Liver (tissue), 9 donors: ENCODE measurements around the gene BRAP. TPM values are rescaled to one million over a fixed set of nuclear protein-coding genes. Genes with fewer than 3 reads are reported as not detected.

Experiments used
- DNase-seq: peaks from one replicate; pipeline ENCODE4 v3.0.0-alpha.2; 2017; ENCODE audit warnings: low spot score
- H3K27ac ChIP-seq, 2 donors: one replicate each; pipeline ENCODE4 v1.7.0; 2013; ENCODE audit warnings: inconsistent platforms in 2 of 2, low read length in 2 of 2, control low read depth in 1 of 2, low read depth in 1 of 2, mild to moderate bottlenecking in 1 of 2
- H3K27me3 ChIP-seq, 4 donors: one replicate each; pipeline versions ENCODE4 v1.6.1 to v1.7.0; 2013; ENCODE audit warnings: low read length in 3 of 4, inconsistent platforms in 1 of 4, mild to moderate bottlenecking in 1 of 4, moderate library complexity in 1 of 4; ENCODE audit not compliant: control insufficient read depth in 4 of 4, insufficient read depth in 4 of 4
- H3K36me3 ChIP-seq, 4 donors: one replicate each; pipeline versions ENCODE4 v1.6.1 to v1.7.0; 2013; ENCODE audit warnings: low read length in 3 of 4, mild to moderate bottlenecking in 3 of 4, low read depth in 1 of 4, moderate library complexity in 1 of 4; ENCODE audit not compliant: control insufficient read depth in 4 of 4, insufficient read depth in 3 of 4
- H3K4me1 ChIP-seq, 4 donors: one replicate each; pipeline versions ENCODE4 v1.6.1 to v1.7.0; 2013; ENCODE audit warnings: low read length in 3 of 4, mild to moderate bottlenecking in 3 of 4, moderate library complexity in 1 of 4; ENCODE audit not compliant: control insufficient read depth in 4 of 4, insufficient read depth in 4 of 4
- H3K4me3 ChIP-seq, 3 donors: one replicate each; pipeline versions ENCODE4 v1.6.1 to v1.7.0; 2013; ENCODE audit warnings: low read length in 3 of 3, control low read depth in 1 of 3, low read depth in 1 of 3, mild to moderate bottlenecking in 1 of 3
- H3K9ac ChIP-seq, 2 donors: one replicate each; pipeline ENCODE4 v1.7.0; 2013; ENCODE audit warnings: low read length in 2 of 2, mild to moderate bottlenecking in 2 of 2, moderate library complexity in 2 of 2, control low read depth in 1 of 2, low read depth in 1 of 2
- H3K9me3 ChIP-seq, 4 donors: one replicate each; pipeline versions ENCODE4 v1.6.1 to v1.7.0; 2013; ENCODE audit warnings: low read length in 3 of 4; ENCODE audit not compliant: control insufficient read depth in 4 of 4
- EGR1 ChIP-seq, 2 donors: IDR thresholded peaks; 2 replicates each; pipeline ENCODE4 v1.6.1; 2016 to 2018; ENCODE audit warnings: antibody characterized with exemption in 2 of 2, low read depth in 2 of 2
- FOXA1 ChIP-seq: IDR thresholded peaks from 2 replicates; pipeline ENCODE4 v1.6.1; 2016; ENCODE audit warnings: antibody characterized with exemption
- FOXA2 ChIP-seq: IDR thresholded peaks from 2 replicates; pipeline ENCODE4 v1.6.1; 2016; ENCODE audit warnings: antibody characterized with exemption
- GABPA ChIP-seq, 2 donors: IDR thresholded peaks in 1 of 2; conservative IDR thresholded peaks in 1 of 2; 2 replicates each; pipeline ENCODE4 v1.6.1; 2016; ENCODE audit warnings: antibody characterized with exemption in 2 of 2, mild to moderate bottlenecking in 1 of 2, moderate library complexity in 1 of 2
- HNF4A ChIP-seq, 2 donors: conservative IDR thresholded peaks; 2 replicates each; pipeline ENCODE4 v1.6.1; 2016; ENCODE audit warnings: antibody characterized with exemption in 2 of 2, mild to moderate bottlenecking in 2 of 2
- HNF4G ChIP-seq: IDR thresholded peaks from 2 replicates; pipeline ENCODE4 v1.6.1; 2016; ENCODE audit warnings: antibody characterized with exemption
- JUND ChIP-seq, 2 donors: IDR thresholded peaks; 2 replicates each; pipeline ENCODE4 v1.6.1; 2016; ENCODE audit warnings: antibody characterized with exemption in 2 of 2
- NR2F2 ChIP-seq: IDR thresholded peaks from 2 replicates; pipeline ENCODE4 v1.6.1; 2016; ENCODE audit warnings: antibody characterized with exemption
- RAD21 ChIP-seq, 2 donors: IDR thresholded peaks; 2 replicates each; pipeline ENCODE4 v1.6.1; 2016; ENCODE audit warnings: antibody characterized with exemption in 2 of 2, mild to moderate bottlenecking in 2 of 2
- RXRA ChIP-seq, 2 donors: IDR thresholded peaks; 2 replicates each; pipeline ENCODE4 v1.6.1; 2017 to 2018; ENCODE audit warnings: antibody characterized with exemption in 2 of 2, mild to moderate bottlenecking in 1 of 2
- SP1 ChIP-seq: IDR thresholded peaks from 2 replicates; pipeline ENCODE4 v1.6.1; 2018; ENCODE audit warnings: antibody characterized with exemption, mild to moderate bottlenecking
- TAF1 ChIP-seq: conservative IDR thresholded peaks from 2 replicates; pipeline ENCODE4 v1.6.1; 2016; ENCODE audit warnings: antibody characterized with exemption, mild to moderate bottlenecking
- YY1 ChIP-seq: IDR thresholded peaks from 2 replicates; pipeline ENCODE4 v1.6.1; 2016; ENCODE audit warnings: antibody characterized with exemption, mild to moderate bottlenecking
- WGBS: extraction: QIAGEN DNeasy Blood & Tissue Kit; methylation state at CpG from one replicate; pipeline ENCODE4 v1.1.7; 2013; 5-methylcytosine and 5-hydroxymethylcytosine counted together
- polyA plus RNA-seq, 2 donors: library from polyadenylated mRNA; stranded (reverse) in 1 of 2; unstranded in 1 of 2; fragments of 200-250 nt in 1 of 2; fragments of >200 nt in 1 of 2; fragmentation: Nextera tagmentation in 1 of 2; extraction: Ambion mirVana in 1 of 2; gene quantifications; one replicate each; pipeline versions ENCODE4 v1.2.1 to v1.2.3, GENCODE V29; 2013 to 2015
- total RNA-seq, 2 donors: library from RNA; depleted of rRNA; stranded (reverse); fragments of >200 nt; gene quantifications; one replicate each; pipeline ENCODE4 v1.2.3, GENCODE V29; 2014
- TF ChIP-seq, protein P1 (sequence below): IDR thresholded peaks from 2 replicates; pipeline ENCODE4 v1.6.1; 2016; ENCODE audit warnings: antibody characterized with exemption, mild to moderate bottlenecking
- TF ChIP-seq, protein P2 (sequence below): IDR thresholded peaks from 2 replicates; pipeline ENCODE4 v1.6.1; 2016; ENCODE audit warnings: antibody characterized with exemption
- TF ChIP-seq, protein P3 (sequence below): fragments of 150-350 bp; IDR thresholded peaks from 2 replicates; pipeline ENCODE4 v1.5.1; 2017; ENCODE audit warnings: improper control_type of control experiment, low read depth, low read length; ENCODE audit not compliant: missing input control
- TF ChIP-seq, protein P4 (sequence below): IDR thresholded peaks from 2 replicates; pipeline ENCODE4 v1.6.1; 2016; ENCODE audit warnings: antibody characterized with exemption
- TF ChIP-seq, protein P5 (sequence below): IDR thresholded peaks from 2 replicates; pipeline ENCODE4 v1.6.1; 2016; ENCODE audit warnings: antibody characterized with exemption
- donor health status: healthy.
- donor health status: healthy.
- donor health status: healthy.
- donor health status: healthy.
- donor health status: healthy.

Gene BRAP
- total and polyA plus RNA-seq, 4 donors, result 4.8 to 10.1 (median 6.7) TPM

DNA sequence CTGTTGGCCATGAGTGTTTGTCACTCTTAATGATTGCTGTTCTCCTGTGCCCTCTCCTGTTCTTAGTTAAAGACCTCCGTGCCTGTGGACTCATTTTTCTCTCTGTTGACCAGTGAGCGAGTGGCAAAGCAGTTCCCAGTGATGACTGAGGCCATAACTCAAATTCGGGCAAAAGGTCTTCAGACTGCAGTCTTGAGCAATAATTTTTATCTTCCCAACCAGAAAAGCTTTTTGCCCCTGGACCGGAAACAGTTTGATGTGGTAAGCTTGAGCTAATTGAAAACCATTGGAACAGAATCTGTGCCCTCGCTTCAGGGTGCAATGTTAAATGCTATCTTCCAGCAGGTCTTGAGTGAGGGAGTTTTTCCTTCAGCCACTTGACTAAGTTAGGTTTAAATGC is 19.9 kb upstream of the BRAP start:
- WGBS, result 41% methylated on average over 5 of the region's 5 CpGs
- Histone ChIP-seq H3K4me3 (no peak overlapping the region), H3K4me1 (peaks cover 0 to 12% (median 5%) of the 10 kb centered on the region in 4 donors), H3K27ac (peak overlapping the region; percentile 53 to 54), H3K9me3 (no peaks in the 10 kb centered on the region), H3K36me3 (peaks cover 13 to 53% (median 35%) of the 10 kb centered on the region in 4 donors), H3K9ac (no peak overlapping the region), H3K27me3 (no peaks in the 10 kb centered on the region)
- TF ChIP-seq, protein P1, sequence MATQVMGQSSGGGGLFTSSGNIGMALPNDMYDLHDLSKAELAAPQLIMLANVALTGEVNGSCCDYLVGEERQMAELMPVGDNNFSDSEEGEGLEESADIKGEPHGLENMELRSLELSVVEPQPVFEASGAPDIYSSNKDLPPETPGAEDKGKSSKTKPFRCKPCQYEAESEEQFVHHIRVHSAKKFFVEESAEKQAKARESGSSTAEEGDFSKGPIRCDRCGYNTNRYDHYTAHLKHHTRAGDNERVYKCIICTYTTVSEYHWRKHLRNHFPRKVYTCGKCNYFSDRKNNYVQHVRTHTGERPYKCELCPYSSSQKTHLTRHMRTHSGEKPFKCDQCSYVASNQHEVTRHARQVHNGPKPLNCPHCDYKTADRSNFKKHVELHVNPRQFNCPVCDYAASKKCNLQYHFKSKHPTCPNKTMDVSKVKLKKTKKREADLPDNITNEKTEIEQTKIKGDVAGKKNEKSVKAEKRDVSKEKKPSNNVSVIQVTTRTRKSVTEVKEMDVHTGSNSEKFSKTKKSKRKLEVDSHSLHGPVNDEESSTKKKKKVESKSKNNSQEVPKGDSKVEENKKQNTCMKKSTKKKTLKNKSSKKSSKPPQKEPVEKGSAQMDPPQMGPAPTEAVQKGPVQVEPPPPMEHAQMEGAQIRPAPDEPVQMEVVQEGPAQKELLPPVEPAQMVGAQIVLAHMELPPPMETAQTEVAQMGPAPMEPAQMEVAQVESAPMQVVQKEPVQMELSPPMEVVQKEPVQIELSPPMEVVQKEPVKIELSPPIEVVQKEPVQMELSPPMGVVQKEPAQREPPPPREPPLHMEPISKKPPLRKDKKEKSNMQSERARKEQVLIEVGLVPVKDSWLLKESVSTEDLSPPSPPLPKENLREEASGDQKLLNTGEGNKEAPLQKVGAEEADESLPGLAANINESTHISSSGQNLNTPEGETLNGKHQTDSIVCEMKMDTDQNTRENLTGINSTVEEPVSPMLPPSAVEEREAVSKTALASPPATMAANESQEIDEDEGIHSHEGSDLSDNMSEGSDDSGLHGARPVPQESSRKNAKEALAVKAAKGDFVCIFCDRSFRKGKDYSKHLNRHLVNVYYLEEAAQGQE, result peak; percentile 62
- TF ChIP-seq JUND (IDR thresholded peaks at IDR 0.05), result peak; percentile 35 to 37
- no peak for TF ChIP-seq NR2F2
- TF ChIP-seq EGR1 (IDR thresholded peaks at IDR 0.05; ENCODE audit: low read depth in 2 of 2), result peak in 1 of 2 donors; percentile 36
- TF ChIP-seq, protein P2, sequence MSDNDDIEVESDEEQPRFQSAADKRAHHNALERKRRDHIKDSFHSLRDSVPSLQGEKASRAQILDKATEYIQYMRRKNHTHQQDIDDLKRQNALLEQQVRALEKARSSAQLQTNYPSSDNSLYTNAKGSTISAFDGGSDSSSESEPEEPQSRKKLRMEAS, result peak; percentile 18
- peak; percentile 70 to 81 for TF ChIP-seq RXRA (IDR thresholded peaks at IDR 0.05)
- peak; percentile 28 to 29 for TF ChIP-seq RAD21 (IDR thresholded peaks at IDR 0.05)
- TF ChIP-seq HNF4G, result peak; percentile 31
- peak; percentile 72 for TF ChIP-seq SP1
- TF ChIP-seq, protein P3, sequence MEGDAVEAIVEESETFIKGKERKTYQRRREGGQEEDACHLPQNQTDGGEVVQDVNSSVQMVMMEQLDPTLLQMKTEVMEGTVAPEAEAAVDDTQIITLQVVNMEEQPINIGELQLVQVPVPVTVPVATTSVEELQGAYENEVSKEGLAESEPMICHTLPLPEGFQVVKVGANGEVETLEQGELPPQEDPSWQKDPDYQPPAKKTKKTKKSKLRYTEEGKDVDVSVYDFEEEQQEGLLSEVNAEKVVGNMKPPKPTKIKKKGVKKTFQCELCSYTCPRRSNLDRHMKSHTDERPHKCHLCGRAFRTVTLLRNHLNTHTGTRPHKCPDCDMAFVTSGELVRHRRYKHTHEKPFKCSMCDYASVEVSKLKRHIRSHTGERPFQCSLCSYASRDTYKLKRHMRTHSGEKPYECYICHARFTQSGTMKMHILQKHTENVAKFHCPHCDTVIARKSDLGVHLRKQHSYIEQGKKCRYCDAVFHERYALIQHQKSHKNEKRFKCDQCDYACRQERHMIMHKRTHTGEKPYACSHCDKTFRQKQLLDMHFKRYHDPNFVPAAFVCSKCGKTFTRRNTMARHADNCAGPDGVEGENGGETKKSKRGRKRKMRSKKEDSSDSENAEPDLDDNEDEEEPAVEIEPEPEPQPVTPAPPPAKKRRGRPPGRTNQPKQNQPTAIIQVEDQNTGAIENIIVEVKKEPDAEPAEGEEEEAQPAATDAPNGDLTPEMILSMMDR, result no peak
- TF ChIP-seq YY1, result peak; percentile 64
- TF ChIP-seq TAF1, result no peak
- TF ChIP-seq, protein P4, sequence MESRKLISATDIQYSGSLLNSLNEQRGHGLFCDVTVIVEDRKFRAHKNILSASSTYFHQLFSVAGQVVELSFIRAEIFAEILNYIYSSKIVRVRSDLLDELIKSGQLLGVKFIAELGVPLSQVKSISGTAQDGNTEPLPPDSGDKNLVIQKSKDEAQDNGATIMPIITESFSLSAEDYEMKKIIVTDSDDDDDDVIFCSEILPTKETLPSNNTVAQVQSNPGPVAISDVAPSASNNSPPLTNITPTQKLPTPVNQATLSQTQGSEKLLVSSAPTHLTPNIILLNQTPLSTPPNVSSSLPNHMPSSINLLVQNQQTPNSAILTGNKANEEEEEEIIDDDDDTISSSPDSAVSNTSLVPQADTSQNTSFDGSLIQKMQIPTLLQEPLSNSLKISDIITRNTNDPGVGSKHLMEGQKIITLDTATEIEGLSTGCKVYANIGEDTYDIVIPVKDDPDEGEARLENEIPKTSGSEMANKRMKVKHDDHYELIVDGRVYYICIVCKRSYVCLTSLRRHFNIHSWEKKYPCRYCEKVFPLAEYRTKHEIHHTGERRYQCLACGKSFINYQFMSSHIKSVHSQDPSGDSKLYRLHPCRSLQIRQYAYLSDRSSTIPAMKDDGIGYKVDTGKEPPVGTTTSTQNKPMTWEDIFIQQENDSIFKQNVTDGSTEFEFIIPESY, result no peak
- TF ChIP-seq HNF4A (conservative IDR thresholded peaks at IDR 0.05), result peak; percentile 77 to 78
- TF ChIP-seq GABPA (IDR thresholded peaks at IDR 0.05 in 1 of 2, conservative IDR thresholded peaks at IDR 0.05 in 1 of 2), result peak; percentile 63 to 86
- no peak for TF ChIP-seq FOXA2
- no peak for TF ChIP-seq FOXA1
- TF ChIP-seq, protein P5, sequence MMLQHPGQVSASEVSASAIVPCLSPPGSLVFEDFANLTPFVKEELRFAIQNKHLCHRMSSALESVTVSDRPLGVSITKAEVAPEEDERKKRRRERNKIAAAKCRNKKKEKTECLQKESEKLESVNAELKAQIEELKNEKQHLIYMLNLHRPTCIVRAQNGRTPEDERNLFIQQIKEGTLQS, result peak; percentile 37
- DNase-seq, result no peak
